ENCODE data around the gene TECTA.
"Not testable (repeated sequence)": the region's sequence is repeated elsewhere in the genome, so short reads cannot be mapped to it uniquely, and the experiment has no call there.

Gene TECTA

DNA sequence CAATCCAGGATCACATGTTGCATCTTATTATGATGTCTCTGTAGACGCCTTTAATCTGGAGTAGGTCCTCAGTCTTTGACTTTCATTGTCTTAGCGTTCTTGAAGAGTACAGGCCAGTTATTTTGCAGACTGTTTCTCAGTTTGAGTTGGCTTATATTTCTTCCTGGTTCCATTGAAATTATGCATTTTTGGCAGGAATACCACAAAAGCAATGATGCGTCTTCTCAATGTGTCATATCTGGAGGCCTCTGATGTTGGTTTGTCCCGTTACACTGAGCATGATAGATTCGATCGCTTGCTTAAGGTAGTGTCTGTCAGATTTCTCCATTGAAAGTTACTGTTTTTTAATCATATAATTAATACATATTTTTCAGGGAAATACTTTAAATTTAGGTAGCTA, 30.6 kb downstream of the TECTA start:
- no peak for DNase-seq (ENCODE audit: low spot score)

DNA sequence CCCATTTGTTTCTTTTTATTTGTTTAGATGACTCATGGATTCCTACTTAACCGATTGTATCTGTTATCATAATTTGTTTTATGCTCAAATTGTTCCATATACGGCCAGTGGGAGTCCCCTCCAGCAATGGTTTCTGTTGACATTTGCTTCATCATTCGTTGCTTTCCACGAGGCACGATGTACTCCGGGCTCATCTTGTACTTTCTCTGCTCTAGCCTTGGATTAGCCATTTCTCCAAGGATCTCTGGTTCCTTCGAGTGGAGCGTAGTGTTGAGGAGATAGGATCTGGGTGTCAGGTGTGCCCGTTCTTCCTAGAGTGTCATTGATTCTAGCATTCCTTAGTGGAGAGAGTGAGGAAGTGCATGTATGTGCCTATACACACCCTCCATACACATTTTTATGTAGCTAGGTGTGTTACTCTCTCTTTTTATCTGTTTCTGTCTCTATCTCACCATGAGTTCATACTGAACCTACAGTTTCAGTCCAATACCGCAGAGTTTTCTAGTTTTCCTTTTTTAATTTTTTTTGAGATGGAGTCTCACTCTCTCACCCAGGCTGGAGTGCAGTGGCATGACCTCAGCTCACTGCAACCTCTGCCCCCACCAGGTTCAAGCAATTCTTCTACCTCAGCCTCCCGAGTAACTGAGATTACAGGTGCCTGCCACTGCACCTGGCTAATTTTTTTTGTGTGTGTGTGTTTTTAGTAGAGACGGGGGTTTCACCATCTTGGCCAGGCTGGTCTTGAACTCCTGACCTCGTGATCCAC, 31.4 kb downstream of the TECTA start:
- DNase-seq (ENCODE audit: low spot score): no peak

DNA sequence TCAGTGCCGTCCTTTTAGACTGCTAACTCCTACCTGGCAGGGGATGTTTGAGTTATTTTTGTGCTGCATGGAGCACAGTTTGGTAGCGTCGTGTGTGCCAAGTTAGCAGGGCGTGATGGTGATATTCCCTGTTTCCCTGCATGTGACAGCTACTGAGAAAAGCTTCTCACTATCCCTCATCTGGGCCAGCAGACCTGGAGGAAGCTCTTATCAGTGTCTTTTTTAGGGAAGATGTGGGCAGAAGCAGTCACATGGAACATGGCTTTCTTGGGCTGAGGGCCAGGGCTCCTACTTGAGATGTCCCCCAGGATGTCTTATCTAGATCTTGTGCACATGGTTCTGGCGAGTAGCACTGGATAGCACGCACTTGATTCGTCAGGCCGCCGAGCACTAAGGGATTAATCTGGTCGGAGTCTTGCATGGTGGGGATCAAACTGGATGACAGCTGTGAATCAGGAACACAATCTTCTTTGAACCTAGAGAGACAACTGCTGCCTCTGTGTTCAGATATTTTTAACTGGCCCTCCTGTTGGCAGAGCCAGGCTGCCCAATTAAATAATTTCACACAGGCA, 33.8 kb downstream of the TECTA start:
- DNase-seq (ENCODE audit: low spot score): no peak

DNA sequence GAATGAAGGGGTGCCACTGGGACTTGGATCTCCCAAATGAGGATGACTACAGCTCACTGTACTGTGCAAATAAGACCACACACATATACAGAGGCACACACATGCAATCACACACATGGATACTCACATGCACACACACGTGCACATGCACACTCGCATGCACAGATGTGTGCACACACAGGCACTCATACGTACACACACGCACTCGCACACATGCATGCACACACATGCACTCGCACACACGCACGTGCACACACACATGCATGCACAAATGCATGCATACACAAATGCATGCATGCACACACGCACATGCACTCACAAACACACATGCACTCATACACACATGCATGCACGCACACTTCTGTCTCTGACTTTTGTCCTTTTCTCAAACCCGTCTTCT, 36.0 kb downstream of the TECTA start:
- no peak for DNase-seq (ENCODE audit: low spot score)

DNA sequence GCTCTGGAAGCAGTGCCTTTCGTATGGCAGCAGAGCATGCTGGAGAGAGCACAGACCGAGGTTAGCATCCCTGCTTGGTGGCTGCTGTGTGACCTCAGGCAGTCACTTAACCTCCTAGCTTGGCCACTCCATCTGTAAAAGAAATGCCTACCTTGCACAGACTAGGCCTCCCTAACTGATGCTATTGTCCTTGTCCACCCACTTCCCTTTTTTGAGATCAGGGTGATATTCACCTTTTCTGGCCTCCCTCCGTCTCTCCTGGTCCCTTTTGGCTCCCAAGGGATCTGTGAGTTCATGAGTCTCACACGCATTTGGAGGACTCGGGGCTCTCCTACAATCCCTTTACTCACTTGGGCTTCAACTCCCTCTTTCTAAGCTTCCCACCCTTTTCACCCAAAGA, 37.2 kb downstream of the TECTA start:
- DNase-seq (ENCODE audit: low spot score): no peak

DNA sequence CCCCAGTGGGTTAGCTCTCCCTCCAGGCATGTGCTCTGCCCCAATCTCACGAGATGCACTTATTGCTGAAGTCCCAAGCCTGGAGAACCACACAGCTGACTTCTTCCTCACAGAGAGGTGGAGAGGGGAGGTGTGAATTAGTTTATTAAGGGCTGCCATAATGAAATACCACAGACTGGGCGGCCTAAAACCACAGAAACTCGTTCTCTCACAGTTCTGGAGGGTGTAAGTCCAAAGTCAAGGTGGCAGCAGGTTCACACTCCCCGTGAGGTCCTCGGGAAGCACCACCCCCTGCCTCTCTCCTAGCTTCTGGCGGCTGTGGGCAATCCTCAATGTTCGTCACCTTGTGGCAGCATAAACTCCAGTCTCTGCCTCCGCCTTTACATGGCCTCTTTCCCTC, 39.3 kb downstream of the TECTA start:
- no peak for DNase-seq (ENCODE audit: low spot score)

DNA sequence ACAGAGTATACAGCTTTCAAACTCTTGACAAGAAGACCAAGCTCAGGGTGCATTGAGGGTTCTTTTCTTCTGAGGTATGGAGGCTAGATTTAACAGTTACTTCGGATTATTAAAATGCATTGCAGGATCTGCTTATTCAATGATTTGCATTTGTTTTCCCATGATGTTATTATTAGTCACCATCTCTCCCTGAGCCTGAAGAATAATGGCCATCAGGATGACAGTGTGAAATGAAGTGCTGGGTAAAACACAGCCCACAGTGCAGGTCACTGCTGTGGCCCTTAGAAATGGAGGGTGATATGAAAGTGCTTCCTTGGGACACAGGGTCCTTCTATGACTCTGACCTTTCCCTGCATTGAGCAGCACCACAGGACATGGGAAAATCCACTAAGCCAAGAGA, 40.0 kb downstream of the TECTA start:
- DNase-seq (ENCODE audit: low spot score): no peak

DNA sequence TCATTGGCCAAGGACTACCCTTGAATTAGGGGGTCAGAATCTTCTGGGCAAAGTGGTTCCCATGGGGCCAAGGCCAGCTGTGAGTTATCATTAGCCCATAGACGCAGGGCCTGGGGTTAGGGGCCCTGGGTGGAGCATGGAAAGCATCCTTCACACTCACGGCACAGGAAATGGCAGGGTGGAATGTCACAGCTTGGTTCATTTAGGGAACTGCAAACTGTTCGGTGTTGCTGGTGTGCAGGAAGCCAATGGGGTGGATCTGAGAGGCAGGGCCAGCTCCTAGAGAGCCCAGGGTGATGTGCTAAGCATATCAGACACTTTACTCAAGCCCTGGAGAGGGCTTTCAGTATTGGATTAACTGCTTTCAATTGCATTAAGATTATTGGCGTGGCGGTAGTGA, 42.9 kb downstream of the TECTA start:
- DNase-seq (ENCODE audit: low spot score): no peak

DNA sequence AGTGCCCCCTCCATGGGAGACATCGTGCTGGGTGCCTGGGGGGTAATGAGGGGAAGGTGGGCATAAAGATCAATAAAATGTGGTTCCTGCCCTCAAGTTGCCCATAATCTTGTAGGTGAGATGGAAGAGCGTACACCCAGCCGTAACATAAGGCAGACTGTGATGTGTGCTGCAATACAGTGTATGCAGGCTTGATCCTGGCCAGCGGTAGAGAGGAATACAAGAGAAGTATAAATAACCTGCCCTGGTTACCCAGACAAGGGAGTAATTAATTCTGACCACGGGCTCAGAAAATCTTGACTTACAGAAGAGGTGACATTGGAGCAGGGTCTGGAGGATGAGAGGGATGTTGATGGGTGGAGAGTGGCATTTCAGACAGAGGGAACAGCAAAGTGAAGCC, 43.7 kb downstream of the TECTA start:
- no peak for DNase-seq (ENCODE audit: low spot score)

DNA sequence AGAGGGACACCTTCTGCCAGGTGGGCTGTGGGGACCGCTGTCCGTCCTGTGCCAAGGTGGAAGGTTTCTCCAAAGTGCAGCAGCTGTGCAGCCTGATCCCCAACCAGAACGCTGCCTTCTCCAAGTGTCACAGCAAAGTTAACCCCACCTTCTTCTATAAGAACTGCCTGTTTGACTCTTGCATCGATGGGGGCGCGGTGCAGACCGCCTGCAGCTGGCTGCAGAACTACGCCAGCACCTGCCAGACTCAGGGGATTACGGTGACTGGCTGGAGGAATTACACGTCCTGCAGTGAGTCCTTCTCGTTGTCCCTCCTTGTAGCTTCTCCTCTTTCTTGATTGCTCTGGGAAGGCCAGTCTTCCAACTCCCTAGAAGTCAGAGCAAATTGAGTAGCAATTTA, 44.8 kb downstream of the TECTA start:
- DNase-seq (ENCODE audit: low spot score): no peak

DNA sequence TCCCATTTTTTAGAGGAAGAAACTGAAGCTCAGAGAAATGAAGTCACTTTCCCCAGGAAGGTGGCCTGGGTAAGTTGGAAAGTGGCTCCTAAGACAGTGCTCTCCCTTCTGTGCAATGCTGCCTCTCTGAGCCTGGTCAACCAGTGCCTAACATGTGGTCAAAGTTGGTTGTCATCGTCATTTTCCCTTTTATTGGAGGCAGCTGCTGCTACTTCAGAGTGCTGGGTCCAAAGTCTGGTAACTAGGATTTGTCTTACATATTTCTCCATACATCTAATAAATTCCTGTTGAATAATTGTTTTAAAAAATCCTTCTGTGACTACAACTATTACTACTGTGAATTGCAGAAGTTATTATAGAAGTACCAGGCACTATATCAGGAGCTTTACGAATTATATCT, 48.1 kb downstream of the TECTA start:
- no peak for DNase-seq (ENCODE audit: low spot score)

DNA sequence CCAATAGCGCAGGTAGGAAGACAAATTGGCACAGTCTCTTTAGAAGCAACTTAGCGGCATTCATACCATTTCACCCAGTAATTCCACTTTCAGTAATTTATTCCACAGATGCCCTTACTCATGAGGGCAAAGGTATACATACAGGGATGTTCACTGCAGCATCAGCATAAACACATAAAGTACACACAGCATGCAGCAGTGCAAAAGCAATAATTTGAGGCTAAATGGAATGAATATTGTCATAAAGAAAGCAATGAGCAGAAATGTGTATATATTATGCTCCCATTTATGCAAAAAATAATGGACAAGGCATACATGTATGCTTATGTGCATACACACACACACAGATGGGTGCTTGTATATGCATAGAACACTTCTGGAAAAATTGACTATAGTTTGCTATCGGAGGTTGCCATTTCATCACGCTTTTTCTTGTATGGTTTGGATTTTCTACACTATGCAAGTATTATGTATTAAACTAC, 50.2 kb downstream of the TECTA start:
- no peak for DNase-seq (ENCODE audit: low spot score)

DNA sequence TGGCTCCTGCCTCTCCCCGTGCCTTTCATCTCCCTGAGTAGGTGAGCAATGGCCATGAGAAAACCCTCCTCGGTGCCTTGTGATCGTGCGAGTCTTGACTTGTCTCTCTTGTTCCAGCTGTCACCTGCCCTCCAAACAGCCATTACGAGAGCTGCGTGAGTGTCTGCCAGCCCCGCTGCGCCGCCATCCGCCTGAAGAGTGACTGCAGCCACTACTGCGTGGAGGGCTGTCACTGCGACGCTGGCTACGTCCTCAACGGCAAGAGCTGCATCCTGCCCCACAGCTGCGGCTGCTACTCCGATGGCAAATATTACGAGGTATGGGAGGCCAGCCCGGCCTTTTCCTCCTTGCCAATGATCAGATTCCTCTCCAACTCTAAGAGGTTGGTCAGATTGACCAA, 51.7 kb downstream of the TECTA start:
- no peak for DNase-seq (ENCODE audit: low spot score)

DNA sequence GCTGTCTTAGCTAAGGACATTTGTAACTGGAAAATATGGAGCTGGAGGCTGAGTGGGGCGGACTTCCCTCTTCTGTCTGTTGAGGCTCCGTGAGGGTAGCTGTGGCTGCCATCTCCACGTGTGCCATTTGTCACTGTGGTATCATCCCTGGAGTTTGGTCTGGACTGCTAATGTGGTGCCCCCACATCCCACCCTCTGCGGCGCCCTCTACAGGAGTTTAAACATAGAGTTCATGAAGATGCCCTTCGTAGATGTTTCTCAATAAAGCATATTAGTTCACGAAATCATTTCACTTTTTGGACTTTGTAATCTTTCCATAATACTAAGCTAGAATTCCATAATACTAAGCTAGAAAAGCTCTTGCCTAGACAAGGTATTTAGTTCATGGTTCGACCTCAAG, 52.4 kb downstream of the TECTA start:
- no peak for DNase-seq (ENCODE audit: low spot score)

DNA sequence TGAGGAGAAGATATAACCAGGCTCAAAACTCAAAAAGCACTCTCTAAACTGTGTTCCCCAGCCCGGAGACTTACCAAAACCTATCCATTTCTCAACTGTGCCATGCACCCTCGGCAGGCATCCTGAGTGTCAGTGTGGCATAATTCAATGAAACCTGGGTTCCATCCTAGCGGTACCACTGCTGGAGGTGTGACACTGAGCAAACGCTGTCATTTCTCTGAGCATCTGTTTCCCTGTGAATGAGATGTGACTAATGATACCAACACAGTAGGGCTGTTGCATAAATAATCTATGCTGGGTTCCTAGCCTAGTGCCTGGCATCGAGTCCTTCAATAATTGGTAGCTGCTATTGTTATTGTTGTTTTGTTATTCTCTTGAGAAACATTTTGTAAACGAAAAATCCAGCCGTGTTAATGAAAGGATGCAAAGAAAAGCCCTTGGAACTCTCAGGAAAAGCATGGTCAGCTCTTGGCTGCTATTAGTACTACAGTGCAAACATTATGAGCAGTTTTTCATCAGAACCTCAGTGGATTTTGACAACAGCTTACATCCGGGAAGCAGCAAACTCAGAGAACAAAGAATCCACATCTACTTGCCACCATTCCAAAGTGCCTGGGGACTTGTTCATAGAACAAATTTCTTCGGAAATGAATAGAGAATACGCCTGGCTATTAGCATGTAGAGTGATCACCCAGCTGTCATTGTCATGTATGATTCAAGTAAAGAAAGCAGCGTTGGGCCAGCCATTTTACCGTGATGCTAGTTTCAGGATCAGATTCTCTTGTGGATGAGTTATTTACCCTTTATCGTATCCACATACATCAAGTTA, 53.7 kb downstream of the TECTA start:
- DNase-seq (ENCODE audit: low spot score): no peak

DNA sequence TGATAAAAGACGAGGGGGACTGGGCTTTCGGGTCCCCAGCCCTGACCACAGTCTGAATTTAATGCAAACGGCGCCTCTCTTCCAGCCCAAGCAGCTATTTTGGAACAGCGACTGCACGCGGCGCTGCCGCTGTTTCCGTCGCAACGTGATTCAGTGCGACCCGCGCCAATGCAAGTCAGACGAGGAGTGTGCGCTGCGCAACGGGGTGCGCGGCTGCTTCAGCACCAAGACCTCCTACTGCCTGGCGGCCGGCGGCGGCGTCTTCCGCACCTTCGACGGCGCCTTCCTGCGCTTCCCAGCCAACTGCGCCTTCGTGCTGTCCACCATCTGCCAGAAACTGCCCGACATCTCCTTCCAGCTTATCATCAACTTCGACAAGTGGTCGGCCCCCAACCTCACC, 56.7 kb downstream of the TECTA start:
- no peak for DNase-seq (ENCODE audit: low spot score)

DNA sequence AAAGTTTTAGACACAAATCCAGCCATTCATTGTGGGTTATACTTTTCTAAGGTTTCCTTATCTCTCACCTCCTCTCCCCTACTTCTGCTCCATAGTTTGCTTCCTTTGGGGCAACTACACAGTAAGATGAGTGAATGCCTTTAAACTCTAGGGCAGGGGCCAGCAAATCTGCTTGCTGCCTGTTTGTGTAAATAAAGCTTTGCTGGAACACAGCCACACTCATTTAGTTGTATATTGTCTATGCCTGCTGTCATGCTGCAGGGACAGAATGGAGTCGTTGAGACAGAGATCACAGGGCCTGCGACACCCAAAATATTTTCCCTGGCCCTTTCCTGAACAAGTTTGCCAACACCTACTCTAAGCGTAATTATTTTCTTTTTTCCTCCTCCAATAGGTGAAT, 58.7 kb downstream of the TECTA start:
- no peak for DNase-seq (ENCODE audit: low spot score)

DNA sequence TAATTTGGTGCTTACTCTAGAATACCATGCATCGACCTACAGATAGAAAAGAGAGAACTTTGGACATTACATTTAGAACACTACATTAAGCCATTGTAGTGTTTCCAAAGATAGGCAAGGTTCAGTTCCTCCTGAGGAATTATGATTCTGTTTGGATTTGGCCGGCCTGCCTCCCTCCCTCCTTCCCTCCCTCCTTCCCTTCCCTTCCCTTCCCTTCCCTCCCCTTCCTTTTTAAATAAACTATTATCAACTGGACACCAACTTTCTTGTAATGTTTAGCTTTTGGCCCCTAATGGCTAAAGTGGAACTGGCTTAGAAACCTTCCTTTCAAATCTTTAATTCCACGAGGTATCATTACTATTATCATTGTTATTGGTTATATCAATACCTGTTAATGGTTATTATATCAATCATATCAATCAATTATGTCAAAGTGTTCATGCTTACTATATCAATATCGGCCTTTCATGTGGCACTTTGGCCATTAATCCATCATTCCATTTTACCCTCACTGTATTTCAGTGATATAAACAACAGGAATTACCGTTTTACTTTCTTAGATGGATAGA, 60.4 kb downstream of the TECTA start:
- no peak for DNase-seq (ENCODE audit: low spot score)

DNA sequence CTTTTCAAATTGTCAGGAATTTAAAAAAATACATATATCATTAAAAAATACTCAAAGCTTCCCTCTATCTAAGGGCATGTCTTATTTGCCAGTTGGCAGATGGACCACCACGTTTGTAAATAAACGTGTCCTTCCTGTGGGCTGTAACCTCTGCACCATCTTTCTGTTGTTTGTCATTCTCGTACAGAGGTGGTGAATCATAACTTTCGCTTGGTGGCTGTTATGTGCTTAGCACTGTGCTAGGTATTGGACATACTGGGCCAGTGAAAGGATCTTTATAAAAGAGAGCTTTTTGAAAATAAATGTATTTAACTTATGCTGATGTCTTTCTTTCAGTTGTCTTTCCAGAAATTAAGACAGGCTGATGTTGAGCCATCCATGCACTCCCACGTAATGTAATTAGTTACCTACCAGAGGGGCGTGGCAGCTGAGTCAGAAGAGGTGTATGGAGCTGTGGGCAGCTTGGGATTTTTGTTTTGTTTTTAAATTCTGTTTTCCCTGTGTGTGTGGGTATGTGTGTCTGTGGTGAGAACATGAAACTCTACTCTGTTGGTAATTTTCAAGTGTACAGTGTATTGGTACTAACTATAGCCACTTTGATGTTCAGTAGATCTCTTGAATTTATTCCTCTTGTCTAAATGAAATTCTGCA, 62.7 kb downstream of the TECTA start:
- DNase-seq (ENCODE audit: low spot score): no peak

DNA sequence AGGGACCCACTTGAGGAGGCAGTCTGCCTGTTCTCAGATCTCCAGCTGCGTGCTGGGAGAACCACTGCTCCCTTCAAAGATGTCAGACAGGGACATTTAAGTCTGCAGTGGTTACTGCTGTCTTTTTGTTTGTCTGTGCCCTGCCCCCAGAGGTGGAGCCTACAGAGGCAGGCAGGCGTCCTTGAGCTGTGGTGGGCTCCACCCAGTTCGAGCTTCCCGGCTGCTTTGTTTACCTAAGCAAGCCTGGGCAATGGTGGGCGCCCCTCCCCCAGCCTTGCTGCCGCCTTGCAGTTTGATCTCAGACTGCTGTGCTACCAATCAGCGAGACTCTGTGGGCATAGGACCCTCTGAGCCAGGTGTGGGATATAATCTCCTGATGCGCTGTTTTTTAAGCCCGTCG, 76.6 kb downstream of the TECTA start:
- not testable (repeated sequence) for DNase-seq (ENCODE audit: low spot score)

DNA sequence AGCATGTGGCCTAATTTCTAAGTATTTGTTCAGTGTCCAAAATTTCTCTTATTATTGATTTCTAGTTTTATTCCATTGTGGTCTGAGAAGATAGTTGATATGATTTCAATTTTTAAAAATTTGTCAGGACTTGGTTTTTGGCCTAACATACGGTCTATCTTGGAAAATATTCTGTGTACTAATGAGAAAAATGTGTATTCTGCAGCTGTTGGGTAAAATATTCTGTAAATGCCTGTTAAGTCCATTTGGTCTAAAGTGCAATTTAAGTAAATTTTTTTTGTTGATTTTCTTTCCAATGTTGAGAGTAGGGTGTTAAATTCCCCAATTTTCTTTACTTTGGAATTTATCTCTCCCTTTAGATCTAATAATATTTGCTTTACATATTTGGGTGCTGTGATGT, 78.3 kb downstream of the TECTA start:
- no peak for DNase-seq (ENCODE audit: low spot score)

DNA sequence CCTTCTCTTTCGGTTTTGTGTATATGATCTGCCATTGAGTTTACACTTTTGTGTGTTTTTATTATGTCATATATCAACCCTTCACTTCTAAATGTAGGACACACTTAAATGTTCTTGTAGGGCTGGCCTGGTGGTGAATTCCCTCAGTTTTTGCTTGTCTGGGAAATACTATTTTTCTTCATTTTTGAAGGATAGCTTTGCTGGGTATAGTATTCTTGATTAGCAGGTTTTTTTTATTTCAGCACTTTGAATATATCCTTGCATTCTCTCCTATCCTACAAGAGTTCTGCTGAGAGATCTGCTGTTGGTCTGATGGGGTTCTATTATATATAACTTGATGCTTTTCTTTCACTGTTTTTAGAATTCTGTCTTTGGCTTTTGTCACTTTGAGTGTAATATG, 79.1 kb downstream of the TECTA start:
- DNase-seq (ENCODE audit: low spot score): no peak

Measured in globus pallidus (tissue), 1 donor.